Measurements from ENCODE around the gene ZNF426.
"Not testable (repeated sequence)": the region's sequence is repeated elsewhere in the genome, so short reads cannot be mapped to it uniquely, and the experiment has no call there.

ZNF426 gene

DNA sequence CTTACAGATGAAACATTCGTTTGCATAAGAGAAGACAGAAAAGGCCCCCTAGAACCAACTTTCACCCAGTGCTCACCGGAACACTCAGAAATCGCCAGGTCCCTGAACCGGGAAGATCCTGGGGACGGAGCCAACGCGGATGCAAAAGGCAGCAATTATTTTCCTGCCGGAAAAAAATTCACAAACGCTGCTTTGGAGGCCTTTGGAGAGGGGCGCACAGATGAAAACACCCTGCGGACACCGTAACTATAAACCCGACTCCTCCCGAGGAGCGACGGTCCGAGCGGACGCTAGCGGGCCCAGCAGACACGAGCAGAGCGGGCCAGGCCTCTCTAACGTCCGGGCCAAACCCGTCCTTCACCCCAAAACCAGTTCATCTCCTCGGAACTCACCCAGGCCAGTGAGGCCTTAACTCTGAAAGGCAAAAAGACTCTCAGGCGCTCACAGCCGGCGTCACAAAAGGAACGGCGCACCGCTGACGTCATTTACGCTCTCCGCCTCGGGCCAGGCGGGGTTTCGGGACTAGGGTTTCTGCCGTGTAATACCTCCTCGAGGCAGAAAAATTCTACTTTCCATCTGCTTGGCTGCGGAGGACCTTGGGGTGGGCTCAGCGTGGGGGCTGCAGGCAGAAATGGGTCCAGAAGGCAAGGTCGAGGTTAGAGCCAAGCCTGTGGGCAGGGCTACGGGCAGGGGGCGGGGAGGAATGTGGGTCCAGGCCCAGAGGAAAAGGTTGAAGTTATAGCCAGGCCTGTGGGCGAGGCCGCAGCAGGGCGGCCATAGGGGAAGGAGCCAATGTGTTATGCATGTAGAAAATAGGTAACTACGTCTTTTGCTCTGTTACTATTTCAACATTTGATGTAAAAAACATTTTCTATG lies at the start of gene ZNF426:
Gene ZNF426 (minus strand): TSS at position 463 of the 876 bp plus-strand sequence. CDS start 2,413 bp downstream, outside the sequence.
- DNase-seq = peak; percentile 85

DNA sequence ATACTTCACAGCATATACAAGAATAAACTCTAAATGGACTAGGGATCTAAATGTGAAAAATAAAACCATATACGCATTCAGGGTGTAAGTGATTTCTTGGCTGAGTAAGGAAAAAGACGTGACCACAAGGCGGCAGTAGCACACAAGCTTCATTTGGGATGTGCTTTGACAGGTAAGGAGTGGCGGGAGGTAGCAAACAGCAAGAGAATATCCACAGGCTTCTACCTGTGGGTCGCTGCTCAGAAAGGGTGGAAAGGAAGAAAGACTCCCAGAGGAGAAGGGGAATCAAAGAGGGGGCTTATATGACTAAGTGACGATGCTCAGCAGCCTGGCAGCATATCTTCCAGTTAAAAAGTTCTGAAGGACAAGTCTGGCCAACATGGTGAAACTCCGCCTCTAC lies 48.3 kb upstream of the ZNF426 start:
- DNase-seq = peak; percentile 68

DNA sequence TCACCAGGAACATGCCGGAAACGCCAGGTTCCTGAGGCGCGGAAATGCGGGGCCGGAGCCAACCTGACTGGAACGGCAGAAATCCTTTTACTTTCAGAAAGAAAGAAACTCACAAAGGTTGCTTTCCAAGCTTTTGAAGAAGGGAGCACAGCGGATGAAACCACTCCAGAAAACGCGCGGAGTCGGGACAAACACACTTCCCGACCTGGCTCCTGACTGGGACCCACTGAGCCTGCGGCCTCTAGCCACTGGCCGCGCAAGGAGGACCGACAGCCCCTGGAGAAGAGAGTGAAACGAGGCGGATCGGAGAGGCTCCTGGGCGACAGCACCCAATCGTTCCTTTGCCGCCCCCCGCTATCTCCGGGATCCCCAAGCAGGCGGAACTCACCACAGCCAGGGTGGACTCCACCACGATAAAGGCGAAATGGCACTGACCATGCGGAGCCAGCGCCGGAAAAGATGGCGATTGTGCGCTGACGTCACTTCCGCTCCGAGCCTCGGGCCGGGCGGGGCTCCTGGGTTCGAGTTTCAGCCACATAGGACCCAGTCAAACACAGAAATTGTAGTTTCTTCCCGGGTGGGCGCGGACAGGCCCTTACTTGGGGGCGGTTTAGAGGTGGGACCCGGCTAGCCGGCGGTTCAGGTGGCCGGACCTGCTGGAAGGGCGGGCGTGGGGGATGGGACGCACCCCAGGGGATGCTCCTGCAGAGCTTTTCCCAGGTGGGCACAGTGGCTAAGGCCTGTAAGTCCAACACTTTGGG lies 45.8 kb upstream of the ZNF426 start, which contains the start of gene ZNF121:
Gene ZNF121 (minus strand): TSS at position 432 of the 761 bp plus-strand sequence. CDS start 16,407 bp downstream, outside the sequence.
- DNase-seq = peak; percentile 86

DNA sequence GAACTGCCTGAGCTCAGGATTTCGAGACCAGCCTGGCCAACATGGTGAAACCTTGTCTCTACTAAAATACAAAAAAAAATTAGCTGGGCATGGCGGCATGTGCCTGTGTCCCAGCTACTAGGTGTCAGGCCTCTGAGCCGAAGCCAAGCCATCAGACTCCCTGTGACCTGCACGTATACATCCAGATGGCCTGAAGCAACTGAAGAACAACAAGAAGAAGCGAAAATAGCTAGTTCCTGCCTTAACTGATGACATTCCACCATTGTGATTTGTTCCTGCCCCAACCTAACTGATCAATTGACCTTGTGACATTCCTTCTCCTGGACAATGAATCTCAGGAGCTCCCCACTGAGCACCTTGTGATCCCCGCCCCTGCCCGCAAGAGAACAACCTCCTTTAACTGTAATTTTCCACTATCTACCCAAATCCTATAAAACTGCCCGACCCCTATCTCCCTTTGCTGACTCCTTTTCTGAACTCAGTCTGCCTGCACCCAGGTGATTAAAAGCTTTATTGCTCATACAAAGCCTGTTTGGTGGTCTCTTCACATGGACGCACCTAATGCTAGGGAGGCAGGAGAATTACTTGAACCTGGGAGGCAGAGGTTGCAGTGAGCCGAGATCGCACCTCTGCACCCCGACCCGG lies 43.8 kb upstream of the ZNF426 start:
- DNase-seq = not testable (repeated sequence)

DNA sequence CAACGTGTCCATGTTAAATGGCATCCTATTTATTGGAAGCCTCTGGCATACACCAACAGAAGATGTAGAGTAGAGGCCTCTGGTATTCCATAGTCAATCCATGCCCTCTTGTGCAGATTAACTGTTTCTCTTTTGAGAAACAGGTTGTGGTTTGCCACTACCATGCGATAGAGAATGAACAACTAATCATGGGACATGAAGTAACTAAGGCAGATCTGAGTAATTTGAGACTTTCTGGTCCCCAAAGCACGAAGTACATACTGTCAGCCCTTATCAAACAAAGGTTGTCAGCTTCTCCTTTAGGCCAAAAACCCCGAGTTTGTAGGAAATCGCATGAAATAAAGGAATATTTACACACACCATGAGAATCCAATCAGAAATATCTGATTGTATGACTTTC lies 42.3 kb upstream of the ZNF426 start:
- peak; percentile 24 for DNase-seq

DNA sequence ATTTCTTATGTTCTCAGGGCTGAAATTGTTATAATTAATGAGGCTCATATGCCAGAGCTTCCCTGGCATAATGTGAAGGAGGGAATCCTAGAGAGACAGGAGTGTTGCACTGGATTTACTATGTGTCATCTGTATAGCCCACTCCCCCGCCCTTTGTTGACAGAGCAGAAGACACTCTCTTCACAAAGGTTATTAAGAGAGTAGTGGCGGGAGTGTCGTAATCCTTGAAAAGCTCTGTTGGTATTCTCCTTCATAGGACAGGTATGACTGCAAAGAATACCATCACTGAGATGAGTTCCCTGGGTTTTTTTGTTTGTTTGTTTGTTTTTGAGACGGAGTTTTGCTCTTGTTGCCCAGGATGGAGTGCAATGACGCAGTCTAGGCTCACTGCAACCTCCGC lies 31.8 kb upstream of the ZNF426 start:
- DNase-seq = no peak

DNA sequence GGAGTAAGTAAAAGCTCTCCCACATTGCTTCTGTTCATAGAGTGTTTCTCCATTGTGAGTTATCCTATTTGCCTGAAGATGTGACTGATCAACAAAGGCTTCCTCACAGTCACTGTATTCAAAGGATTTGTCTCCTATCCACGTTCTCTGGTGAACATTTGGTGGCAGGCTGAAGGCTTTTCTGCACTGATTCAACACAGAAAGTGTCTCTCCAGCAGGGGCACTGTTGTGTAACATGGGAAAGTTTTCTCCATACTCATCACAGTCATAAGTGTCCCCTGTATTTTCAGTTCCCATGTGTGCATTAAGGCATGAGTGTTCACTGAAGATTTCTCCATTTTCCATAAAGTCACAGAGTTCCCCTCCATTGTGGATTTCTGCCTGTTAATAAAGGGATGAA lies 28.3 kb upstream of the ZNF426 start:
- no peak for DNase-seq

DNA sequence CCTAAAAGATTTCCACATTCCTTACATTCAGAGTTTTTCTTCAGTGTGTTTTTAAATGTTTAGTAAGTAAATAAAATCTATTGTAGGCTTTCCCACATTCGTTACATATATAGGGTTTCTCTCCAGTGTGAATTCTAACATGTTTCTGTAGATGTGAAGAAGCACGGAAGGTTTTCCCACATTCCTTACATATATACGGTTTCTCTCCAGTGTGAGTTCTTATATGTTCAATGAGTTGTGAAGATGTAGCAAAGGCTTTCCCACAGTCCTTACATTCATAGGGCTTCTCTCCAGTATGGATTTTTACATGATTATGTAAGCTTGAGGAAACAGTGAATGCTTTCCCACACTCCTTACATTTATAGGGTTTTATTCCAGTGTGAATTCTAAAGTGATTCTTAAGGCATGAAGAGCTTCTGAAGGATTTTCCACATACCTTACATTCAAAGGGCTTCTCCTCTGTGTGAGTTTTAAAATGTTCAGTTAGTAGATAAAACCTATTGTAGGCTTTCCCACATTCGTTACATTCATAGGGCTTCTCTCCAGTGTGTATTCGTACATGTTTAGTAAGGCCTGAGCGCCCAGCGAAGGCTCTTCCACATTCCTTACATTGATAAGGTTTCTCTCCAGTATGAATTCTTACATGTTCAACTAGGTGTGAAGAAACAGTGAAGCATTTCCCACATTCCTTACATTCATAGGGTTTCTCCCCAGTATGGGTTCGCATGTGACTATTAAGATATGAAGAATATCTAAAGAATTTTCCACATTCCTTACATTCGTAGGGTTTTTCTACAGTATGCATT lies 27.7 kb upstream of the ZNF426 start:
- no peak for DNase-seq

DNA sequence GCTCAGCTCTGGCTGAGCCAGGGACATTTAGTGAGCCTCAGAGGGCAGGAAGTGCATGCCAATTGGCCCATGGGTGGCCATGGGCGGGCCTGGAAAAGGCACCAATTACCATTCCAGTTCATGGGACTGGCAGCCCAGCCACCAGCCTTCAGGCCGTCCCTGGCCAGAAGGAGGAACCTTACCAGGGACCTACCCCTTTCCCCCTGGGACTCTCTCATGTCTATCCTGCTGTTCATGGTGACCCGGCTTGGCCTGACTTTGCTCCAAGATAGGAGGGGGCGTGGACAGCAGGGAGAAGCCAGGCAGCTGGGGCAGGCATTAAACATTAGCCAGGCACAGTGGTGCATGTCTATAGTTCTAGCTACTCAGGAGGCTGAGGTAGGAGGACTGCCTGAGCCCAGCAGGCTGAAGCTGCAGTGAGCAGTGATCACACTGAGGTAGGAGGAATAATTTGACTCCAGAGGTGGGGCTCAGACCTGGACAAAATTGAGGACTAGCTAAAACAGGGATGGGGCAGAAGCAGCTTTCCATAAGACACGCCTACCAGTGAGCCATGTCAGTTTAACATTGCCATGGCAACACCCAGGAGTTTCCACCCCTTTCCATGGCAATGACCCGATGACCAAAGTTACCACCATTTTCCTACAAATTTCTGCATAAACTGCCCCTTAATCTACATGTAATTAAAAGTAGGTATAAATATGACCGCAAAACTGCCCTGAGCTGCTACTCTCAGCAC lies 14.3 kb upstream of the ZNF426 start:
- DNase-seq = no peak

DNA sequence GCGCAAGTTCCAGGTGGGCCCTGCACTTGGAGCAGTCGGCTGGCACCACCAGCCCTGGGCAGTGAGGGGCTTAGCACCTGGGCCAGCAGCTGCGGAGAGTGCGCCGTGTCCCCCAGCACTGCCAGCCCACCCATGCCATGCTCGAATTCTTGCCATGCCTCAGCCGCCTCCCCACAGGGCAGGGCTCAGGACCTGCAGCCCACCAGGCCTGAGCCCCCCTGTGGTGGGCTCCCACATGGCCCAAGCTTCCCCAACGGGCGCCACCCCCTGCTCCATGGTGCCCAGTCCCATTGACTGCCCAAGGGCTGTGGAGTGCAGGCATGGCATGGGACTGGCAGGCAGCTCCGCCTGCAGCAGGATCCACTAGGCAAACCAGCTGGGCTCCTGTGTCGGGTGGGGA lies 9.4 kb upstream of the ZNF426 start:
- no peak for DNase-seq

DNA sequence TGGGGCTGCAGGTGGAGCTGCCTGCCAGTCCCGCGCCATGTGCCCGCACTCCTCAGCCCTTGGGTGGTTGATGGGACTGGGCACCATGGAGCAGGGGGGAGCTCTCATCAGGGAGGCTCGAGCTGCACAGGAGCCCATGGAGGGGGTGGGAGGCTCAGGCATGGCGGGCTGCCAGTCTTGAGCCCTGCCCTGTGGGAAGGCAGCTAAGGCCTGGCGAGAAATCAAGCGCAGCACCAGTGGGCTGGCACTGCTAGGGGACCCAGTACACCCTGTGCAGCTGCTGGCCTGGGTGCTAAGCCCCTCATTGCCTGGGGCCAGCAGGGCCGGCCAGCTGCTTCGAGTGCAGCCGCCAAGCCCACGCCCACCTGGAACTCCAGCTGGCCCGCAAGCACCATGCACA lies 2.8 kb upstream of the ZNF426 start:
- not testable (repeated sequence) for DNase-seq

DNA sequence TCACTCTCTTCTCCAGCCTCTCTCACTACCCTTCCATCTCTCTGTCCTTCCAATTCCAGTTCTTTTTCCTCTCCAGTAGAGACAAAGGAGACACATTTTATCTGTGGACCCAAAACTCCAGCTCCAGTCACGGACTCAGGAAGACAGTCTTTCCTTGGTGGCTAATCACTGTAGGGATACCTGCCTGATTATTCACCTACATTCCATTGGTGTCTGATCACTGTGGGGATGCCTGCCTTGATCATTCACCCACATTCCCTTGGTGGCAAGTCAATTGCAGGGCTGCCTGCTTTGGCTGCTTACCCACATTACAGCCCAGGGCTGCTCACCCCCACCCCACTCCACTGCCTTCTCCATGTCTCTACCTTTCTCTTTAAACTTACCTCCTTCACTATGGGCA lies 1.5 kb upstream of the ZNF426 start:
- DNase-seq = not testable (repeated sequence)

DNA sequence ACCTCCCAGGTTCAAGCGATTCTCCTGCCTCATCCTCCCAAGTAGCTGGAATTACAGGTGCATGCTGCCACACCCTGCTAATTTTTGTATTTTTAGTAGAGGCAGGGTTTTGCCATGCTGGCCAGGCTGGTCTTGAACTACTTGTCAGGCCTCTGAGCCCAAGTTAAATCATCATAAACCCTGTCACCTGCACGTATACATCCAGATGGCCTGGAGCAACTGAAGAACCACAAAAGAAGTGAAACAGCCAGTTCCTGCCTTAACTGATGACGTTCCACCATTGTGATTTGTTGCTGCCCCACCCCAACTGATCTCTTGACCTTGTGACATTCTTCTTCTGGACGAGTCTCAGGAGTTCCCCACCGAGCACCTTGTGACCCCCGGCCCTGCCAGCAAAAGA lies 756 bp upstream of the ZNF426 start:
- not testable (repeated sequence) for DNase-seq

DNA sequence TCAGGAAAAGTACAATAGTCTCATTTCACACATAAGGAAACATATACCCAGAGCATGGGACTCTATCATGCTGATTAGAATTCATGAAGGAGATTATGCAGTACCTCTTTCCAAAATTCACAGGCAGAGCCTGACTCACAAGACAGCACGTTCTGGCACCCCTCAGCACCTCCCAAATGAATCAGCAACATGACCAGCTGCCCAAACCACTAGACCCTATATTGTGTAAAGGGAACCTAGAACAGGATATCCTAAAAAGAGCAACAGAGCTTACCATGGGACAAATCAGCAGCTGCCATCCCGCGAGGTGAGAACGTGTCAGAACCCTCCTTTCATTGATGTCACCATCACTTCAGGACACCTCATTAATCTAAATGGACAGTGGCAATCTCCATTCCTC lies 2.5 kb downstream of the ZNF426 start:
- no peak for DNase-seq

DNA sequence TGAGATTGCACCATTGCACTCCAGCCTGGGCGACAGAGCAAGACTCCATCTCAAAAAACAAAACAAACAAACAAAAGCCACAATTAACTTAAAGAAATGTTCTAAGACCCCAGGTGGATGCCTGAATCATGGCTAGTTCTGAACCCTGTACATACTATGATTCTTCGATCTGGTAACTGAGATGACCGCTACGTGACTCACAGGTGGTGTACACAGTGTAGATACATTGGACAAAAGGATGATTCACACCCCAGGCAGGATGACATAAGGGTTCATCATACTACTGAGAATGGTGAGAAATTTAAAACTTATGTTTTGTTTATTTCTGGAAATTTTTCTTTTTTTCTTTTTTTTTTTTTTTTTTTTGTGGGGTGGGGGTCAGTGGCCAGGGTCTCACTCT lies 6.5 kb downstream of the ZNF426 start:
- no peak for DNase-seq

DNA sequence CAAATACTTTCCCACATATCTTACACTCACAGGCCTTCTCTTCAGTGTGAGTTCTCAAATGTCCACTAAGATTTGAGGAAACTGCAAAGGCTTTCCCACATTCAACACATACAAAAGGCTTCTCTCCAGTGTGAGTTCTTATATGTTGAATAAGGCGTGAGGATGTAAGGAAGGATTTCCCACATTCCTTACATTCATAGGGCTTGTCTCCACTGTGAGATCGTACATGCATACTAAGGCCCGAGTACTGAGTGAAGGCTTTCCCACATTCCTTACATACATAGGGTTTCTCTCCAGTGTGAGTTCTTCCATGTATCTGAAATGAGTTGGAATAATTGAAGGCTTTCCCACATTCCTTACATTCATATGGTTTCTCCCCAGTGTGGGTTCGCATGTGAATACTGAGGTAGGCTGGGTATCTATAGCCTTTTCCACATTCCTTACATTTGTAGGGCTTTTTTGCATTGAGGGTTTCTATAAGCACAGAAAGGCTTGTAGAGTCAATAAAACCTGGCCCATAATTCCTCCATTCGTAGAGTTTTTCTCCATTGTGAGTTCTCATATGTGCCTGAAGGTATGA lies 9.6 kb downstream of the ZNF426 start:
- no peak for DNase-seq

DNA sequence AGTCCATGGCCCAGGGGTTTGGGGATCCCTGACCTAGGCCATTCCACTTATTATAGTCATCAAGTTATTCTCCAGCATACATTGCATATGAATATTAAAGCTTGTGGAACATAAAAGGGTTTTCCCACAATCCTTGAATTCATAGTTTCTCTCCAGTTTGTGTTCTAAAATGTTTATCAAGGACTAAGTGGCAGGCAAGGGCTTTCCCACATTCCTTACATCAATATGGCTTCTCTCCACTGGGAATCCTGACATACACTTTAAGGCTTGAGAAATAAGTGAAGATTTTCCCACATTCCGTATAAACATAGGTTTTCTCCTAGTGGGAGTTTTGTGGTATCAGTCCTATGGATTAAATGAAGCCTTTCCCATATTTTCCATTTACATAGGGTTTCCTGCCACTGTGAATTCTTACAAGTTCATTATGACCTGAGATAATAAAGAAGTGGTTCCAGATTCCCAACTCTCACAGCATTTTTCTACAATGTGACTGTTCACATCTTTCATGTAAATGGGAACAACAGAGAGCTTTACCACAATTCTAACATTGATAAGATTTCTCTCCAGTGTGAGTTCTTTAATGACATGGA lies 14.5 kb downstream of the ZNF426 start:
- no peak for DNase-seq

DNA sequence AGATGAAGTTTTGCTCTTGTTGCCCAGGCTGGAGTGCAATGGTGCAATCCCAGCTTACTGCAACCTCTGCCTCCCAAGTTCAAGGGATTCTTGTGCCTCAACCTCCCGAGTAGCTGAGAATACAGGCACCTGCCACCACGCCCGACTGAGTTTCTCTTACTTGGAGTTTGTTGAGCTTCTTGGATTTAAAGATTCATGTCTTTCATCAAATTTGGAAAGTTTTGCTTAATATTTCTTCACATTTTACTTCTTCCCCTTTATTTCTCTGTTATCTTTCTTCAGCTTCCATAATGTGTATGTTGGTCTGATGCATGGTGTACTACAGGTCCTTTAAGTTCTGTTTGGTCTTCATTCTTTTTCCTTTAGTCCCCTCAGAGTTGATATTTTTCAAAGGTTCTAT lies 31.2 kb downstream of the ZNF426 start:
- no peak for DNase-seq

DNA sequence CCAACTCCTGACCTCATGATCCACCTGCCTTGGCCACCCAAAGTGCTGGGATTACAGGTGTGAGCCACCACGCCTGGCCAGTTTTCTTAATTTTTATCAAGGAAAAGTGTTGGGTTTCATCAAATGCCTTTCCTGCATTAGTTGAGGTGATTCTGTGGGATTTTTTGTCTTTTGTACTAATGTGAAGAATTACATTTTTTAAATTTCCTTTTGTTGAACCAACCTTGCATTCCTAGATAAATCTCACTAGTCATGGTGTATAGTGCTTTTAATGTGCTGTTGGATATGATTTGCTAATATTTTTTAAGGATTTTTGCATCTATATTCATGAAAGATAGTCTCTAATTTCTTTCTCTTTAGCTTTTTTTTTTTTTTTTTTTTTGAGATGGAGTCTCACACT lies 37.6 kb downstream of the ZNF426 start:
- no peak for DNase-seq

DNA sequence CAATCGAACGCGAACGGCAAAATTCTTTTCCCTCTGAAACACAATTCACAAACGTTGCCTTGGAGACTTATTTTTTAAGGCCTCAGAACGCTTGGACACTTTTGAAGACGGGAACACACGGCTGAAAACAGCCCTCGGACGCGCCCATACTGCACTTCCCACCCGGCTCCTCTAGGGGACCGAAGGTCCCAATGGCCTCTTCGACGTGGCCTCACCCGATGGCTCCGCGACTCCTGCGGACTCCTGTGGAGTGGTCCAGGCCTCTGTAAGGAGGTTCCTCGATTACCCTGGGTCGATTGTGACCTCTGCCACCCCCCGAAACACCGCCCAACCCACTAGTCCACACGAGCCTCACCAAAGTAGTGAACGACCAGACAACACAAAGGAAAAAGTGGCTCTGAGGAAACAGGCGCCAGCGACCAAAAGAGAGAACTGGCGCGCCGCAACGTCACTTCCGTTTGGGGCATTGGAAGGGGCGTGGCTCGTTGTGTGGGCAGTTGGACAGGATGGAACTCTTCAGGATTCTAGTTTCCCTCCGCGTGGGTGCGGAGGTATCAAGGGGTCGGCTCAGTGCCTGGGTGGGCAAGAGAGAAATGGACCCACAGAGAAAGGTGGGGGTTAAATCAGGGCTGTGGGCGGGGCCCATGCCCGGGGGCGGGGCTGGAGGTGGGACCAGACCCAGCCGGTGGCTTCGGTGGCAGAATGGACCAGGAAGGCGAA lies 40.1 kb downstream of the ZNF426 start, which contains the start of gene ZNF560:
Gene ZNF560 (minus strand): TSS at position 434 of the 720 bp plus-strand sequence. CDS start 23,303 bp downstream, outside the sequence.
- DNase-seq = peak; percentile 3

Measured in activated CD4-positive, alpha-beta T cell treated with anti-CD3 and anti-CD28 coated beads, Interleukin-2, amount 50 U/mL, for 16 hours (primary cell).